IMR-90 (cell line): ENCODE data around the gene ITGB2. TPM values are rescaled to one million over a fixed set of nuclear protein-coding genes. Genes with fewer than 3 reads are reported as not detected.

Experiments used
- ATAC-seq: fragments of 200-7000 bp; cut with Tn5 transposase; 2 replicates; pipeline ENCODE4 v1.9.1; 2020; ENCODE audit warnings: low read depth, mild to moderate bottlenecking, moderate library complexity
- BruUV-seq: library from RNA; stranded (reverse); fragments of 400-500 nt; replicated peaks from 2 replicates; lab custom pipeline; 2021; lab: Mats Ljungman, UMichigan
- CTCF ChIA-PET: fragments of 300-600 bp; formaldehyde crosslinking; extraction: SDS; loops from one replicate; lab custom pipeline; 2021; ENCODE audit warnings: antibody characterized with exemption; lab: Yijun Ruan, JAX
- POLR2A ChIA-PET: fragments of 300-600 bp; sonication (Branson Sonifier 250); formaldehyde crosslinking; loops from one replicate; lab custom pipeline; 2022; ENCODE audit warnings: antibody characterized with exemption; ENCODE audit not compliant: unreplicated experiment; lab: Charles Lee
- DNase-seq: peaks from one replicate; pipeline ENCODE4 v3.0.0; 2013
- H2AFZ ChIP-seq: replicated peaks from 2 replicates; pipeline ENCODE3; 2013; ENCODE audit warnings: low read length, mild to moderate bottlenecking; ENCODE audit not compliant: poor library complexity
- H2AK5ac ChIP-seq: 2 replicates; pipeline ENCODE4 v1.6.1; 2013; ENCODE audit warnings: low read depth, low read length, inconsistent platforms
- H2AK9ac ChIP-seq: replicated peaks from 2 replicates; pipeline ENCODE3; 2013; ENCODE audit warnings: mild to moderate bottlenecking, low read depth, low read length, moderate library complexity; ENCODE audit not compliant: poor library complexity
- H2BK120ac ChIP-seq: 2 replicates; pipeline ENCODE4 v1.6.1; 2013; ENCODE audit warnings: low read depth, low read length, inconsistent platforms
- H2BK15ac ChIP-seq: 3 replicates; pipeline ENCODE4 v1.6.1; 2013; ENCODE audit warnings: low read depth, low read length, inconsistent platforms
- H2BK20ac ChIP-seq: 2 replicates; pipeline ENCODE4 v1.6.1; 2013; ENCODE audit warnings: low read depth, mild to moderate bottlenecking, inconsistent platforms, low read length, moderate library complexity
- H2BK5ac ChIP-seq: 2 replicates; pipeline ENCODE4 v1.6.1; 2013; ENCODE audit warnings: mild to moderate bottlenecking, low read depth, low read length, inconsistent platforms; ENCODE audit not compliant: poor library complexity, severe bottlenecking
- H3K14ac ChIP-seq: replicated peaks from 2 replicates; pipeline ENCODE4 v1.6.1; 2013; ENCODE audit warnings: low read depth, low read length, inconsistent platforms
- H3K18ac ChIP-seq: 2 replicates; pipeline ENCODE4 v1.6.1; 2013; ENCODE audit warnings: low read depth, low read length, control low read depth
- H3K23ac ChIP-seq: 2 replicates; pipeline ENCODE4 v1.6.1; 2013; ENCODE audit warnings: low read depth, low read length, inconsistent platforms
- H3K27ac ChIP-seq: 2 replicates; pipeline ENCODE4 v1.5.1; 2013; ENCODE audit warnings: mild to moderate bottlenecking, control low read depth, low read length; ENCODE audit not compliant: insufficient read depth
- H3K27me3 ChIP-seq: 2 replicates; pipeline ENCODE4 v1.6.1; 2013; ENCODE audit warnings: low read length; ENCODE audit not compliant: control insufficient read depth, insufficient read depth
- H3K36me3 ChIP-seq: 2 replicates; pipeline ENCODE4 v1.6.1; 2013; ENCODE audit warnings: low read length, mixed read lengths; ENCODE audit not compliant: control insufficient read depth, insufficient read depth
- H3K4ac ChIP-seq: 2 replicates; pipeline ENCODE4 v1.6.1; 2013; ENCODE audit warnings: low read depth, low read length, inconsistent platforms
- H3K4me1 ChIP-seq: 2 replicates; pipeline ENCODE4 v1.6.1; 2013; ENCODE audit warnings: low read length, mixed read lengths; ENCODE audit not compliant: control insufficient read depth, insufficient read depth
- H3K4me2 ChIP-seq: 2 replicates; pipeline ENCODE4 v1.6.1; 2013; ENCODE audit warnings: low read depth, mild to moderate bottlenecking, control low read depth, low read length, moderate library complexity
- H3K4me3 ChIP-seq: 2 replicates; pipeline ENCODE4 v1.5.1; 2013; ENCODE audit warnings: low read depth, mild to moderate bottlenecking, control low read depth, low read length, moderate library complexity; ENCODE audit not compliant: insufficient read depth
- H3K56ac ChIP-seq: 2 replicates; pipeline ENCODE4 v1.6.1; 2013; ENCODE audit warnings: low read length, inconsistent platforms; ENCODE audit not compliant: insufficient read depth; ENCODE audit errors: extremely low read depth
- H3K79me1 ChIP-seq, 2 experiments: 2 replicates each; pipeline ENCODE4 v1.6.1; 2013; ENCODE audit warnings: low read length in 2 of 2, inconsistent platforms in 1 of 2, low read depth in 1 of 2
- H3K9ac ChIP-seq: 2 replicates; pipeline ENCODE4 v1.6.1; 2013; ENCODE audit warnings: low read depth, low read length, control low read depth
- H3K9me1 ChIP-seq: 2 replicates; pipeline ENCODE4 v1.6.1; 2013; ENCODE audit warnings: low read length, inconsistent platforms; ENCODE audit not compliant: insufficient read depth
- H3K9me3 ChIP-seq: 2 replicates; pipeline ENCODE4 v1.6.1; 2013; ENCODE audit warnings: low read length; ENCODE audit not compliant: control insufficient read depth, insufficient read depth
- H4K20me1 ChIP-seq: 2 replicates; pipeline ENCODE4 v1.6.1; 2013; ENCODE audit warnings: low read length, inconsistent platforms; ENCODE audit not compliant: insufficient read depth
- H4K5ac ChIP-seq: 2 replicates; pipeline ENCODE4 v1.6.1; 2013; ENCODE audit warnings: mild to moderate bottlenecking, low read depth, low read length, control low read depth
- H4K8ac ChIP-seq, 2 experiments: 2 replicates each; pipeline ENCODE4 v1.6.1; 2013; ENCODE audit warnings: low read depth in 2 of 2, low read length in 2 of 2, control low read depth in 1 of 2, inconsistent platforms in 1 of 2
- H4K91ac ChIP-seq: 2 replicates; pipeline ENCODE4 v1.6.1; 2013; ENCODE audit warnings: low read depth, low read length, inconsistent platforms; ENCODE audit not compliant: insufficient read depth
- FOS ChIP-seq: fragments of 150-350 bp; IDR thresholded peaks from 2 replicates; pipeline ENCODE4 v1.6.1; 2016; ENCODE audit warnings: low read depth, low read length
- WGBS, 2 experiments: methylation state at CpG; one replicate each; pipeline versions ENCODE4 v1.1.5 to v1.1.7; 2013; ENCODE audit warnings: missing lambda C conversion rate in 2 of 2; ENCODE audit not compliant: insufficient read length in 1 of 2; ENCODE audit errors: extremely low coverage in 2 of 2; 5-methylcytosine and 5-hydroxymethylcytosine counted together
- dilution Hi-C: fragments of 300-500 bp; cut with HindIII; formaldehyde crosslinking; loops from one replicate; pipeline ENCODE4 v1.14.3; 2018; ENCODE audit warnings: low sequenced_read_pairs; ENCODE audit not compliant: unreplicated experiment
- in situ Hi-C: fragments of 300-500 bp; cut with MboI; formaldehyde crosslinking; loops from 3 replicates; pipeline ENCODE4 v1.14.3; 2019; ENCODE audit warnings: low sequenced_read_pairs, inconsistent platforms, mixed read lengths
- intact Hi-C: fragments of 100-400 bp; cut with micrococcal nuclease; formaldehyde crosslinking; loops from 2 replicates; pipeline ENCODE4 v1.10.0; 2022
- polyA plus RNA-seq, 3 experiments: library from polyadenylated mRNA; depleted of rRNA; stranded (reverse); fragments of >200 nt; gene quantifications; 2 replicates each; pipeline ENCODE4 v1.2.3, GENCODE V29; 2012; ENCODE audit warnings: low replicate concordance in 1 of 3
- total RNA-seq: library from RNA; depleted of rRNA; stranded (reverse); fragments of >200 nt; gene quantifications from 2 replicates; pipeline ENCODE4 v1.2.3, GENCODE V29; 2012

The ITGB2 gene
- total and polyA plus RNA-seq, 2 of the 4 experiments (the other 2 are of a cell fraction), result 0.14 TPM; not detected in 1

DNA sequence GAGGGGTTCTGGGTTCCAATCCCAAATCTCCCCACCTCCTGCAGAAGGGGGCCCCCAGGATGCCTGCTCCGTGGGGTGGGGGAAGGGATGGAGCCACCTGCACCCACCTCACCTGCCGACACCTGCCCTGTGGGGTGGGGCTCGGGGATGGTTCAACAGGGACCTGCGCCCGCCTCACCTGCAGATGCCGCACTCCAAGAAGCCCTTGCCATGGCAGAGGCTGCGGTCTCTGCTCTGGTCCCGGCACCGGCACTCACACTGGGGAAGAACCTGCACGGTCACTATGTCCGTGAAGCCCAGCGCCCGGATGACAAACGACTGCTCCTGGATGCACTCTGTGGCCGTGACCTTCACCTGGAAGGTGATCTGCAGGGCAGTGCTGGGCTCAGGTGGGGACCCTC, 29.1 kb downstream of the ITGB2 start:
- Histone ChIP-seq H2BK5ac (no peak overlapping the region), H3K36me3 (no peaks in the 10 kb centered on the region), H3K4ac (no peak overlapping the region), H3K56ac (no peak overlapping the region), H2BK120ac (no peak overlapping the region), H3K9ac (no peak overlapping the region), H2AFZ (no peak overlapping the region), H3K27ac (no peak overlapping the region), H4K91ac (no peak overlapping the region), H2AK5ac (no peak overlapping the region), H2AK9ac (no peak overlapping the region), H3K9me3 (peaks cover 4% of the 10 kb centered on the region; the same call in 1 of the 2 replicates), H3K14ac (no peak overlapping the region), H4K8ac (no peak overlapping the region), H3K23ac (no peak overlapping the region), H2BK20ac (no peak overlapping the region), H3K4me2 (no peak overlapping the region), H3K4me3 (no peak overlapping the region), H3K27me3 (peaks cover 63% of the 10 kb centered on the region), H3K18ac (no peak overlapping the region), H2BK15ac (no peak overlapping the region), H3K79me1 (no peaks in the 10 kb centered on the region), H3K9me1 (no peaks in the 10 kb centered on the region), H4K5ac (no peak overlapping the region), H3K4me1 (no peaks in the 10 kb centered on the region), H4K20me1 (0 out of 2 replicates have a peak, but pooled peaks cover 5% of the 10 kb centered on the region)
- dilution Hi-C loops, result no loop called here
- in situ Hi-C loops, result no loop called here
- ChIA-PET CTCF (interaction anchor here (0.8 kb wide), 1 partner anchor 8 kb away, joined by 3 read pairs; no protein-coding TSS in a partner anchor), POLR2A (no interaction called here)
- no peak for TF ChIP-seq FOS
- ATAC-seq, result no peak
- no TSS peak for BruUV-seq
- intact Hi-C loops, result loop anchor here (1.0 to 5.0 kb wide), 2 partner anchors 37 to 246 kb away; no protein-coding TSS in a partner anchor
- DNase-seq, result no peak
- WGBS, 2 experiments, result 81% methylated on average over 11 of the region's 15 CpGs; no CpG with 5 or more reads in 1 of the 2 experiments
